Head of caudate nucleus (tissue), 42 donors: ENCODE data around the gene ERMP1.
"Not testable (repeated sequence)": the region's sequence is repeated elsewhere in the genome, so short reads cannot be mapped to it uniquely, and the experiment has no call there.

Experiments
- DNase-seq, 42 donors: peaks; one replicate each; pipeline versions ENCODE4 v3.0.0 to v3.0.0-alpha.2; 2020 to 2021; ENCODE audit warnings: mixed read lengths in 7 of 42
- intact Hi-C: fragments of 100-400 bp; cut with DNase I; formaldehyde crosslinking; loops from one replicate; pipeline ENCODE4 v1.15.0; 2022

Gene ERMP1, protein sequence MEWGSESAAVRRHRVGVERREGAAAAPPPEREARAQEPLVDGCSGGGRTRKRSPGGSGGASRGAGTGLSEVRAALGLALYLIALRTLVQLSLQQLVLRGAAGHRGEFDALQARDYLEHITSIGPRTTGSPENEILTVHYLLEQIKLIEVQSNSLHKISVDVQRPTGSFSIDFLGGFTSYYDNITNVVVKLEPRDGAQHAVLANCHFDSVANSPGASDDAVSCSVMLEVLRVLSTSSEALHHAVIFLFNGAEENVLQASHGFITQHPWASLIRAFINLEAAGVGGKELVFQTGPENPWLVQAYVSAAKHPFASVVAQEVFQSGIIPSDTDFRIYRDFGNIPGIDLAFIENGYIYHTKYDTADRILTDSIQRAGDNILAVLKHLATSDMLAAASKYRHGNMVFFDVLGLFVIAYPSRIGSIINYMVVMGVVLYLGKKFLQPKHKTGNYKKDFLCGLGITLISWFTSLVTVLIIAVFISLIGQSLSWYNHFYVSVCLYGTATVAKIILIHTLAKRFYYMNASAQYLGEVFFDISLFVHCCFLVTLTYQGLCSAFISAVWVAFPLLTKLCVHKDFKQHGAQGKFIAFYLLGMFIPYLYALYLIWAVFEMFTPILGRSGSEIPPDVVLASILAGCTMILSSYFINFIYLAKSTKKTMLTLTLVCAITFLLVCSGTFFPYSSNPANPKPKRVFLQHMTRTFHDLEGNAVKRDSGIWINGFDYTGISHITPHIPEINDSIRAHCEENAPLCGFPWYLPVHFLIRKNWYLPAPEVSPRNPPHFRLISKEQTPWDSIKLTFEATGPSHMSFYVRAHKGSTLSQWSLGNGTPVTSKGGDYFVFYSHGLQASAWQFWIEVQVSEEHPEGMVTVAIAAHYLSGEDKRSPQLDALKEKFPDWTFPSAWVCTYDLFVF

DNA sequence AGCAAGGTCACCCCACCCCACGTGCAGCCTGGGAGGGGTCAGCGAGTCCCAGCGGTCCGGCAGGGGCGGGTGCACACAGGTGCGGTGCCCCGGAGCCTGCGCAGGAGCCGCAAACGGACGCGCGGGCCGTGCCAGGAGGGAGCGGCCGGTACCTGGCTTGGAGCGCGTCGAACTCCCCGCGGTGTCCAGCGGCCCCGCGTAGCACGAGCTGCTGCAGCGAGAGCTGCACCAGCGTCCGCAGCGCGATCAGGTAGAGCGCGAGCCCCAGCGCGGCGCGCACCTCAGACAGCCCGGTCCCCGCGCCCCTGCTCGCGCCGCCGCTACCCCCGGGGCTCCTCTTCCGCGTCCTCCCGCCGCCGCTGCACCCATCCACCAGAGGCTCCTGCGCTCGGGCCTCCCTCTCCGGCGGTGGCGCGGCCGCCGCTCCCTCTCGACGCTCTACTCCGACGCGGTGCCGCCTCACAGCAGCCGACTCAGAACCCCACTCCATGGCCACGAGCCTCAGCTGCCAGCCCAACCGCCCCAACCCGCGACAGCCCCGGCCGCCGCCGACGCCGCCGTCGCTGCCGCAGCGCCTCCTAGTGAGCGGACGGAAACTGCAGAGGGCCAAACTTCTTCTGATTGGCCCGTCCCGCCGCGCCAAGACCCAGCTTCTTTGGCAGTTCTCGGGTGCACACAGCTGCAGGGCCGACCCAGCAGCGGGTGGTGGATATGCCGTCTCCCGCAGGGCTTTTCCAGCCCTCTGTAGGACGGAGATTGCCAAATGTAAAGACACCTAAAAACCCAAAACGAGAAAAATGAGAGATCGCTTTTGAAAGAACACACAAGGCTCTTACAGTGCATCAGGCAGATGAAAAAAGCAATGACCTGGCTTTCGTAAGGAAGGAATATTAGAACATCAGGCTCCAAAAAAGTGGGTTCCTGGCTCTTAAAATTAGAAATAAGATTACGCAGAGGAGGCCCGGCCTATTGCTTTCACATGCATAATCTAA is at the start of gene ERMP1:
ERMP1 (minus strand) TSS at position 580 of the 992 bp plus-strand sequence; CDS start at position 490, 90 bp downstream.
- intact Hi-C loops, result loop anchor here (10.0 kb wide), 2 partner anchors 182 to 198 kb away; partner anchors contain the start of gene RANBP6

DNA sequence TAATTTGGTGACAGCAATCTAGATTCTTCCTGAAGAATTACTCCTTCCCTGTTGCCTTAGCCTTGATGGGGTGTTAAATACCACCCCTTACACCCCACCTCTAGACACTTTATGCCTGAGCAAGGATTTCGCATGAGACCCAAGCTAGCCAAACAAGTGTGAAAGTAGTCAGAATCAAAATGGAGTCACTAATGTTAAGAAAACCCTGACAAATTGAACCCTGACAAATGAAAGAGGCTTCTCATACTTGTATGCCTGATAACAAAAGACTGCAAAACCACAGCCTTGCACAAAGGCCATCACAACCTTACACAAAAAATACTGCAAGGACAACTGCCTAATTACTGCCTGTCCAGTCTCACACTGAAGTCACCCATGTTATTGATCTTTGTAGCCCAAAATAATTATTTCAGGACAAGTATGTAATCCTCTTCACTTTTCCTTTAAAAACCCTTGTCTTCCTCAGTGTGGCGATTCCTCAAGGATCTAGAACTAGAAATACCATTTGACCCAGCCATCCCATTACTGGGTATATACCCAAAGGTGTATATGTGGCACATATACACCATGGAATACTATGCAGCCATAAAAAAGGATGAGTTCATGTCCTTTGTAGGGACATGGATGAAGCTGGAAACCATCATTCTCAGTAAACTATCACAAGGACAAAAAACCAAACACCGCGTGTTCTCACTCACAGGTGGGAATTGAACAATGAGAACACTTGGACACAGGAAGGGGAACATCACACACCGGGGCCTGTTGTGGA is 49.5 kb upstream of the ERMP1 start:
- intact Hi-C loops, DNase-seq: not testable (repeated sequence)

More for the DNA sequence above, at the start of gene ERMP1:
- peak; percentile 86 to 97 (median 94) for DNase-seq

DNA sequence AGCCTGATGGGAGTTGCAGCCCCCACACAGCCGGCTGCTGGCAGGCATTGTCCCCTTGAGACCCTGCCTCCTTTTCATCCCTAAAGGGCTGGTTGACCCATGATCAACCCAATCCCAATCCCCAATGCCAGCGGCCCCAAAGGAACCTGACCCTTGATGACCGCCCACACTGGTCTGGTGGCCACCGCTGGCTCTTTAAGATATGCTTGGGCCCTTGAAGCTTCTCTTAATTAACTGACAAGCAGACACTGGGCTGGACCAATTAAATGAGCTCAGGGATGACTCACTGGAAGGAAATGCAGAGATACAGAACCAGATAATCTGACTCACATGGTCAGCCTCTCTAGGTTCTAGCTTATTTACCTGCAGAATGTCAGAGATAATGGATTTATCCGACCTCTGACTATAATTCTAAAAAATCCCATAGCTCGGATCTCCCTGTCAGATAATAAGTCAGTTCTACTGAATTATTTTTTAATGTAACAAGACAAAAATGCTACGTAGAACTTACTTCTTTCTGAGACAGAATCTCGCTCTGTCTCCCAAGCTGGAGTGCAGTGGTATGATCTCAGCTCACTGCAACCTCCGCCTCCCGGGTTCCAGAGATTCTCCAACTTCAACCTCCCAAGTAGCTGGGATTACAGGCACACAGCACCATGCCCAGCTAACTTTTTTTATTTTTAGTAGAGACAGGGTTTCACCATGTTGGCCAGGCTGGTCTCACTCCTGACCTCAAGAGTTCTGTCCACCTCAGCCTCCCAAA is 46.7 kb upstream of the ERMP1 start:
- DNase-seq, result peak in 33 of 42 donors; percentile 13 to 82 (median 50)
- intact Hi-C loops, result no loop called here

DNA sequence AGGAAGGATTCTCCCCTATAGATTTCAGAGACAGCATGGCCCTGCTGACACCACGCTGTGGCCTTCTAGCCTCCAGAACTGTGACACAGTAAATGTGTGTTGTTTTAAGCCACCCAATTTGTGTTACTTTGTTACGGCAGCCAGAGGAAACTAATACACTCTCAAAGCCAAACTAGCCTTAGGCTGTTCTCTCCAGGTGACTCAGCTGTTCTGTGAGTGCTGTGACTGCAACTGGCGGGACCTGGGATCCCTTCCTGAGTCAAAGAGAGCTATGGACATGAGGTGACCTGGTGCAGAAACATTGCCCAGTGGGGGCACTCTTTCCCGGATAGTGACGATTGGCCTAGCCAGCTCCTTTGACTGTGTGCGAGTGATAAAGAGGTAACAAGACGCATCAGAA is 43.8 kb upstream of the ERMP1 start:
- intact Hi-C loops, result no loop called here
- no peak for DNase-seq

DNA sequence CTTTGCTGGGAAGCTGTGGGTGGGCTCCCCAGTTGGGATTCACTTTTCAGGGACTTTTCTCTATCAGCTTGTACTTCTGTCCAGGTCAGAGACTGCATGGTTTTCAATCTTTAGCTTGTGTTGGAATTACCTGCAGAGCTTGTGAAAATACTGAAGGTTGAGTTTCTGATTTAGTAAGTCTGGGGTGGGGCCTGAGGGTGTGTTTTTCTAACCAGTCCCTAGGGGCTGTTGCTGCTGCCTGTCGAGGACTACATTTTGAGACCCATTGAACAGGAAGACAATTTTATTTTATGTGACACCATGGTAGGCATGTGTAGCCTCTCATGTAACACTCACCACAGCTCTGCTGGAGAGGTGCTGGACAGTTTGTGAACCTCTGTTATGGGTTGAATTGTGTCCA is 43.1 kb upstream of the ERMP1 start:
- no peak for DNase-seq
- intact Hi-C loops, result no loop called here

DNA sequence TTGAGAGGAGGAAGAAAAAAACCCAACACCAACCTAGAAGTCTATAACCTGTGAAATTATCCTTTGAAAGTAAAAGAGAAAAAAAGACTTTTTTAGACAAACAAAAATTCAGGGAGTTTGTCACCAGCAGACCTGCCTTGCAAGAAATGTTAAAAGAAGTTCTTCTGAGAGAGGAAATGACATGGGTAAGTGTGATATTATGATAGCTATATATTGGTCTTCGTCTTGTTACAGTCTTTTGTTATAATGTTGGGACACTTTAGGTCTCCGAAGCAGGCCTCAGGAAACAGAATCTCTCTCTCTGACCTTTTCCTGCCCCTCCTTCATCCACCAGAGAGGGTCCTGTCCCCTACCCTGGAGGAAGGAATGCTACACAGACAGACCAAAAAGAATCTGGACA is 41.1 kb upstream of the ERMP1 start:
- intact Hi-C loops, result no loop called here
- DNase-seq, result no peak

DNA sequence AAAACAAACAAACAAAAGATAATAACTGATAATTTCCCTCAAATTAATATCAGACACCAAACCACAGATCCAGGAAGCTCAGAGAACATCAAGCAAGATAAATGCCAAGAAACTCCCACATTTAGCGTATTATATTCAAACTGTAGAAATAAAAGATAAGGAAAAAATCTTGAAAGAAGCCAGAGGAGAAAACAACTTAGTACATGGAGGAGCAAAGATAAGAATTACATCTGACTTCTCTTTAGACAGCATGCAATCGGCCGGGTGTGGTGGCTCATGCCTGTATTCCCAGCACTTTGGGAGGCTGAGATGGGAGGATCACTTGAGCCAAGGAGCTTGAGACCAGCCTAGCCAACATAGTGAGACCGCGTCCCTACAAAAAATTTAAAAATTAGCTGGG is 40.5 kb upstream of the ERMP1 start:
- no peak for DNase-seq
- intact Hi-C loops, result no loop called here

DNA sequence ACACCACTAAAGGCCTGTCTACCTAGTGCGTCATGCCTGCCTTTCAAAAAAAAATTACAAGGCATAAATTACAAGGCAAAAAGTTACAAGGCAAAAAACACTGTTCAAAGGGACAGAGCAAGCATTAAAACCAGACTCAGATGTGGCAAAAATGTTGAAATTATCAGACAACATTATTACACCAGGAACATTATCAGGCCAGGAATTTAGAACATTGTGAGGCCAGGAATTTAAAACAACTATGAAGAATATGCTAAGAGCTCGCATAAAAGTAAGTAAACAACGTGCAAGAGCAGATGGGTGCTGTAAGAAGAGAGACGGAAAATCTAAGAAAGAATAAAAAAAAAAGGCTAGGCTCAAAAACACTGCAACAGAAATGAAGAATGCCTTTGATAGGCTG is 39.6 kb upstream of the ERMP1 start:
- intact Hi-C loops, result no loop called here
- no peak for DNase-seq

DNA sequence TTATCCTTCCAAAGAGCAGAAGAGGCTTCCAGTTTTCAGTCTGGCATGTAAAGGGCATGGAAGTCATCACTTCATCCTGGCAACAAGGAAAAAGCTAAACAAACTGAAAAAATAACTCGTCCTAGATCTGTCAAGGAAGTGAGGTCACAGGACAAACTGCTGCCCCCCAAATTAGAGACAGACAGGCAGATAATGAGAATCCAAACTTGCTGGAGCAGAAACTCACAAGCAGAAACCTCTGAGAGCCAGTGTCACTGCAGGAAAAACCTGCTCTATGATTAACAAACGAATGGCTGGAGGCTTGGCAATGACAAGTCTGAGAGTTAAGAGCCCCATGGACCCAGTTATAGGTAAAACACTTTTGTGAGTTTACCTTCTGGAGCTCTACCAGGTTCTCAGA is 38.9 kb upstream of the ERMP1 start:
- no peak for DNase-seq
- intact Hi-C loops, result no loop called here

DNA sequence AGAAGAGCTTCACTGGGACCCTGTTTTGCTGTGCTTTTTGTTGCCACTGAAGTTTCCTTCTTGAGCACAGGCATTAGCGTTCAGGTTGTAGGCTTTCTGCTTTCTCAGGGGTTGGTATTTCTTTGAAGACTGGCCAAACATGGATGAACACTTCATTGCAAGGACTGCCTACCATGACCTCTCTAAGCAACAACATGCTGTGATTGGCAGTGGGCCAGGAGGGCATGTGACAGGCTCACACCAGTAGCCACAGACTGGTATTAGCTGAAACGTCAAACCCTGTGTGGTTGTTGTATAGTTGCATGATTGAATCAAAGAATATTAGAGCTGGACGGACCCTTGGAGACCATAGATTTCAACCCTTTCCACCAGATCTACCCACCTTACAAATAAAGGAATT is 37.8 kb upstream of the ERMP1 start:
- peak in 9 of 42 donors; percentile 12 to 56 (median 25) for DNase-seq

DNA sequence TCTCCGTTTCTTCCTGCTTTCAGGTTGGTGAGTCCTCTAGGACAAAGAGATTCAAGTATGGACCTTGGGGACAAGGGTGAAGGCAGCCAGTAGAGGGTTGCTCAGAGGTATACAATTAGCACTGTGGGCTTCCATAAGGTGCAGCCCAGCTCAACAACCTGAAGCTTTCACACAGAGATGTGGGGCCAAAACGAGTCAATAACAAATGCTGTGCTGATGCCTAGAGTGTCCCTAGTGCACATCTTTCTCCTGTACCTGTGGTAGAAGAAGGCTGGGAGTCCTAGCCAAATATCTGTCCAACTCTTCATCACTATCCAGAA is 37.1 kb upstream of the ERMP1 start:
- intact Hi-C loops, result no loop called here
- DNase-seq, result no peak

More for the DNA sequence above, 37.8 kb upstream of the ERMP1 start:
- intact Hi-C loops, result no loop called here

DNA sequence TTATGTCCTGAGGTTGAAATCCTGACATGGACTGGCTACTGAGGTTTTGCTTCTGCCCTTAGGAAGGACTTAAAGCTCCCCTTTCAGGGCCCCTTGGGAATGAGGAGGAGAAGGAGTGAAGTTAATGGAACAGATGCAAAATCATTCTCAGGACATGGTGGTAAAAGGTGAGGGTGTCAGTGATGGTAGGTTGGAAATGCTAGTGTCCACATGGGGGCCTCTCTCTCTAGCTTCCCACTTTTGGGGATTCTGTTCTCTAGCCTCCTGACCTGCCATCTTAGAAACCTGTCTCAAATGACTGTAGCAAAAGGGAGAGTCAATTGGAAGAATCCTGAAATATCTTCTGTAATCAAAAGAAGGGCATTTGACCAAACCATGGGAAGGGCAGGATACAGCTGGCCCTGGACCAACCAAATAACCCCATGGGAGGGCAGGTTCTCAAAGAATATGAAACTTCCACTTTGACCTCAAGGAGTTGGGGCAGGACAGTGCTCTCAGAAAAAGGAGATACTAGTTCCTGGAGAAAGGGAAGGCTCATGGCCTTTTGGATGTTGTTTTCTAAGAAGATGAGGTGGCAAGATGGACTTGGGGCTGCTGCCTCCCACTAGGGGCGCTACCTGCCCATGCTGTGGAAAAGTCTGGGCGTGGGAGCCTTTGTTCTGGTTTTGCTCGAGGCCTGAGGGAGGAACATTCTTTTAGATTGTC is 36.5 kb upstream of the ERMP1 start:
- intact Hi-C loops, result no loop called here
- DNase-seq, result no peak

DNA sequence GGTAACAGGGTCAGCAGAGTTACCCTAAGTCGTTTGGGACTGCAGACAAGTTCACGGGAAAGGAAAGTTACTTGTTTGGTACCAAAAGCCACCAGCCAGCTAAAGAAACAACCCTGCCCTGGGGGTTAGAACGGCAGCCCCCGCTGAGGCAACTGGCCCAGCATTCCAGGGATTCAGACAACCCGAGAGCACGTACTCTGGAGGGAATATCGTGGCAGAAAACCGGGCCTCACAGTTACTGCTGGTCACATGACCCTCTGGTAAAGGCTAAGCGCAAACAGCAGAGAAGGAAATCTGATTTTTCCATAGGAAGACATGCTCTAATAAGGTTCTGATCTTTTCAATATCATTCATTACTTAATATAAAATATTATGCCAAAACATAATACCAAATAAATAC is 35.3 kb upstream of the ERMP1 start:
- DNase-seq, result no peak
- intact Hi-C loops, result no loop called here

DNA sequence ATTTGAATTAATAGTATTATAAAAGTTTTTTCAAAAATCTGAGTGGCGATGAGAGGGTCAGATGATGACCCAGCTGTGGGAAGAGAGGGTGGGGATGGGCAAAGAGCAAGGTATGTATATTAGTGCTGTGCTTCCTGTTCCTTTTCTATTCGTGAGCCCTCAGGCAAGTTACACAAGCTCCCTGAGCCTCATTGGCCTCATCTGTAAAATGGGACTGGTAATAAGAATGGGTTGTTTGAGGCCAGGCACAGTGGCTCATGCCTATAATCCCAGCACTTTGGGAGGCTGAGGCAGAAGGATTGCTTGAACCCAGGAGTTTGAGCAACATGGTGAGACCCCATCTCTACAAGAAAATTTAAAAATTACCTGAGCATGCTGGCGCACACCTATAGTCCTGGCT is 33.8 kb upstream of the ERMP1 start:
- no peak for DNase-seq
- intact Hi-C loops, result no loop called here

DNA sequence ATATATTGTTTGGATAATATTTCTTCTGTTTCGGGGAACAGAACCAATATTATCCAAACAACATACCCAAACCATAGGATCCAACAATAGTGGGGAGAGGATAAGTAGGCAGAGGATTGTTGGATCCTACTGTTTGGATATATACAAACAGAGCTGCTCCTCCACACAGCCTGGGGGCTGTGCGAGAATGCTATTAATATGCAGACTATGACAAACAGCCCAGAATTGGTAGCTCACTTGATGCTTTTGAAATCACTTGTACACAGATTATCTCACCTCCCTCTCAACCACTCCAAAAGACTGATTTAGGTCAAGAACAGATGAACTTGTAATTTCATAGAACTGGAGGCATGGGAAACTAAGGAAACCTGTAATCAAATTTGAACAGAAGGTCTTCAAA is 33.4 kb upstream of the ERMP1 start:
- intact Hi-C loops, result no loop called here
- no peak for DNase-seq

DNA sequence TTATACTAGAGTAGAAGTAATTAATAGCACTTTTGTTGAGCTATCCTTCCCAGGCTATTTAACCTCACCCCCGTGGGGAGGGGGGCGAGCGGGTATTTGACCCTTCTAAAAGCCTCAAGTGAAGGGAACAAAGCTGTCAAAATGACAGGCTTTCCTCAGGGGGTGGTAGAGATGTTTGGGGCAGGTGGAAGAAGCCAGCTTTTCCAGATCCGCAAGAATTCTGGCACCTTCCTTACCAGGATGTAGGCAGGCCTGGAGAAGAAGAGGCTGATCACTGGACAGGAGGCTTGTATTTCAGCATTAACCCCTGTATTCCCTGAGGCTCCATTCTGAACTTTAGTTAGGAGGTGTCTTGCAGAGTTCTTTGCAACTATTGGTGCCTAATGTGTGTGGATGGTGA is 31.5 kb upstream of the ERMP1 start:
- intact Hi-C loops, result no loop called here
- no peak for DNase-seq
